Kidney (tissue), 14 donors: ENCODE data around the gene SPOCK1. TPM values are rescaled to one million over a fixed set of nuclear protein-coding genes. Genes with fewer than 3 reads are reported as not detected.

Source experiments
- DNase-seq, 5 donors: peaks; one replicate each; pipeline ENCODE4 v3.0.0-alpha.2; 2013 to 2020
- FAIRE-seq: peaks from 2 replicates; lab custom pipeline; 2012; peaks lifted over from hg19 to GRCh38; lab: Jason Lieb, UNC
- H3K27ac ChIP-seq, 2 donors: one replicate each; pipeline ENCODE4 v1.7.0; 2013; ENCODE audit warnings: low read depth in 2 of 2, low read length in 2 of 2, inconsistent platforms in 1 of 2
- H3K27me3 ChIP-seq: one replicate; pipeline ENCODE4 v1.7.1; 2013; ENCODE audit warnings: low read length, inconsistent platforms; ENCODE audit not compliant: control insufficient read depth, insufficient read depth
- H3K36me3 ChIP-seq, 3 donors: one replicate each; pipeline versions ENCODE4 v1.7.0 to v1.7.1; 2013; ENCODE audit warnings: low read length in 3 of 3, control low read depth in 1 of 3, inconsistent platforms in 1 of 3; ENCODE audit not compliant: insufficient read depth in 3 of 3, control insufficient read depth in 2 of 3
- H3K4me1 ChIP-seq, 3 donors: one replicate each; pipeline versions ENCODE4 v1.7.0 to v1.7.1; 2013; ENCODE audit warnings: low read length in 3 of 3, inconsistent platforms in 1 of 3, low read depth in 1 of 3; ENCODE audit not compliant: control insufficient read depth in 2 of 3, insufficient read depth in 2 of 3
- H3K4me3 ChIP-seq, 3 donors: one replicate each; pipeline versions ENCODE4 v1.7.0 to v1.8.1; 2013; ENCODE audit warnings: low read length in 3 of 3, control low read depth in 1 of 3, inconsistent platforms in 1 of 3
- H3K9ac ChIP-seq, 3 donors: one replicate each; pipeline versions ENCODE4 v1.7.0 to v1.7.1; 2013; ENCODE audit warnings: low read length in 3 of 3, control low read depth in 1 of 3, inconsistent platforms in 1 of 3
- H3K9me3 ChIP-seq, 3 donors: one replicate each; pipeline versions ENCODE4 v1.7.0 to v1.7.1; 2013; ENCODE audit warnings: low read length in 3 of 3, control low read depth in 1 of 3, inconsistent platforms in 1 of 3; ENCODE audit not compliant: control insufficient read depth in 2 of 3, insufficient read depth in 1 of 3
- CTCF ChIP-seq: IDR thresholded peaks from 3 replicates; pipeline ENCODE4 v1.5.1; 2012; ENCODE audit warnings: mild to moderate bottlenecking, moderate library complexity, borderline replicate concordance; ENCODE audit not compliant: insufficient read depth; ENCODE audit errors: extremely low read depth
- intact Hi-C: fragments of 100-400 bp; cut with DNase I; formaldehyde crosslinking; loops from one replicate; pipeline ENCODE4 v1.11.1; 2022
- polyA plus RNA-seq: library from polyadenylated mRNA; stranded (reverse); fragments of 350-450 nt; fragmentation: Illumina TruSeq; extraction: RNeasy Lipid Tissue Mini Kit (QIAGEN cat#74804); gene quantifications from one replicate; pipeline ENCODE4 v1.2.3, GENCODE V29; 2014; ENCODE audit warnings: low read depth, low replicate concordance; ENCODE audit not compliant: insufficient read depth
- total RNA-seq: library from RNA; stranded (reverse); fragmentation: NEBNext Ultra II Directional; extraction: Animal tissue kit (Norgen Biotek cat#: 25700); gene quantifications from one replicate; pipeline ENCODE4 v1.2.1, GENCODE V29; 2021
- donor health status: control.
- donor health status: control.
- donor health status: control.
- donor health status: control.
- donor health status: control.
- donor health status: DM: yes; HTN: yes; CAD: no.
- donor health status: Normal renal cell carcinoma (clear cell type).

The SPOCK1 gene
- total and polyA plus RNA-seq, 2 donors from 2014 or later = 15.7 to 32.8 TPM

- H3K27me3 ChIP-seq = no peaks in the 10 kb centered on the region
- FAIRE-seq (no peak), DNase-seq (peak in 1 of 5 donors; percentile 15)
- intact Hi-C loops = no loop called here
- TF ChIP-seq CTCF = no peak
- H3K9ac ChIP-seq = no peak overlapping the region
- no peaks in the 10 kb centered on the region for H3K9me3 ChIP-seq
- H3K4me1 ChIP-seq = no peaks in the 10 kb centered on the region
- H3K4me3 ChIP-seq = no peak overlapping the region
- H3K36me3 ChIP-seq = no peaks in the 10 kb centered on the region
- no peak overlapping the region for H3K27ac ChIP-seq
Observed at GRCh38 chr5:137119321-137119720, 379.8 kb downstream of the SPOCK1 start.

- no peak overlapping the region for H3K4me3 ChIP-seq
- H3K27me3 ChIP-seq = no peaks in the 10 kb centered on the region
- no peak for TF ChIP-seq CTCF
- FAIRE-seq (no peak), DNase-seq (no peak)
- H3K9me3 ChIP-seq = no peaks in the 10 kb centered on the region
- no peak overlapping the region for H3K9ac ChIP-seq
- intact Hi-C loops = no loop called here
- H3K4me1 ChIP-seq = no peaks in the 10 kb centered on the region
- H3K27ac ChIP-seq = no peak overlapping the region
- no peaks in the 10 kb centered on the region for H3K36me3 ChIP-seq
Observed at GRCh38 chr5:137118629-137119028, 380.5 kb downstream of the SPOCK1 start.

- no peak overlapping the region for H3K4me3 ChIP-seq
- intact Hi-C loops = no loop called here
- H3K4me1 ChIP-seq = no peaks in the 10 kb centered on the region
- no peaks in the 10 kb centered on the region for H3K9me3 ChIP-seq
- FAIRE-seq = no peak
- no peaks in the 10 kb centered on the region for H3K27me3 ChIP-seq
- DNase-seq = no peak
- no peak overlapping the region for H3K9ac ChIP-seq
- no peak overlapping the region for H3K27ac ChIP-seq
- no peak for TF ChIP-seq CTCF
- no peaks in the 10 kb centered on the region for H3K36me3 ChIP-seq
Observed at GRCh38 chr5:137115152-137115551, 384.0 kb downstream of the SPOCK1 start.

GRCh38 chr5:137114529-137114928 lies 384.6 kb downstream of the SPOCK1 start:
- TF ChIP-seq CTCF = no peak
- Histone ChIP-seq H3K36me3 (no peaks in the 10 kb centered on the region), H3K9ac (no peak overlapping the region), H3K27me3 (no peaks in the 10 kb centered on the region), H3K9me3 (no peaks in the 10 kb centered on the region), H3K4me1 (no peaks in the 10 kb centered on the region), H3K27ac (no peak overlapping the region), H3K4me3 (no peak overlapping the region)
- FAIRE-seq = no peak
- intact Hi-C loops = no loop called here
- no peak for DNase-seq
